Memory B cell (primary cell): ENCODE measurements around the gene ICAM1.

Experiments
- ATAC-seq: fragments of 150-1000 bp; cut with Tn5 transposase; 2 replicates; pipeline ENCODE4 v1.10.0; 2021; ENCODE audit warnings: low read depth, mild to moderate bottlenecking, moderate library complexity
- DNase-seq, 2 donors: peaks; one replicate each; pipeline ENCODE4 v3.0.0; 2022; ENCODE audit warnings: low spot score in 2 of 2
- H3K27ac Mint-ChIP-seq: one replicate; pipeline ENCODE4 v1.8.0; 2022; ENCODE audit warnings: mild to moderate bottlenecking, moderate library complexity, mixed read lengths
- H3K27me3 Mint-ChIP-seq: one replicate; pipeline ENCODE4 v1.8.0; 2022; ENCODE audit warnings: mixed read lengths
- H3K36me3 Mint-ChIP-seq: one replicate; pipeline ENCODE4 v1.8.0; 2022; ENCODE audit warnings: mild to moderate bottlenecking, mixed read lengths
- H3K4me1 Mint-ChIP-seq: one replicate; pipeline ENCODE4 v1.8.0; 2022; ENCODE audit warnings: mixed read lengths
- H3K4me3 Mint-ChIP-seq: one replicate; pipeline ENCODE4 v1.8.0; 2022; ENCODE audit warnings: mild to moderate bottlenecking, moderate library complexity, mixed read lengths
- H3K9me3 Mint-ChIP-seq: one replicate; pipeline ENCODE4 v1.8.0; 2022; ENCODE audit warnings: mixed read lengths

The ICAM1 gene

DNA sequence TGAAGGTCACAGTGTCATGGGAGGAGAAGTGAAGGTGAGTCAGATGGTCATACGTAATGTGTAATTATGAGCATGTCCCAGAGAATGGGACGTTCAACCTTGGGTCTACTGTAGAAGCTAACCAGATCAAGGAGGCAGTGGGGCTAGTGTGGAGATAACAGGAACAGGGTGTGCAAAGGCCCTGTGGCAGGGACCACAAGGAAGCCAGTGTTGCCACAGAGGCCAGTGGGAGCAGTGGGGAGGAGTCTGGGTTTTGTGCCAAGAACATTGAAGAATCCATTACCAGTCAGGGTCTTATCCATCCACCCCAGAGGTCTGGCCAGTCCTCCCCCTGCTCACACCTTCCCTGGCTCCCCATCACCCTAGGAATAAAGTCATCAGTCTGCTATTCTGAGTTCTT is 15.6 kb upstream of the ICAM1 start:
- Mint-ChIP-seq H3K9me3 (no peaks in the 10 kb centered on the region), H3K27me3 (no peaks in the 10 kb centered on the region), H3K36me3 (peaks cover 26% of the 10 kb centered on the region), H3K4me1 (peaks cover 11% of the 10 kb centered on the region), H3K27ac (no peak overlapping the region), H3K4me3 (no peak overlapping the region)
- ATAC-seq (no peak), DNase-seq (no peak)

DNA sequence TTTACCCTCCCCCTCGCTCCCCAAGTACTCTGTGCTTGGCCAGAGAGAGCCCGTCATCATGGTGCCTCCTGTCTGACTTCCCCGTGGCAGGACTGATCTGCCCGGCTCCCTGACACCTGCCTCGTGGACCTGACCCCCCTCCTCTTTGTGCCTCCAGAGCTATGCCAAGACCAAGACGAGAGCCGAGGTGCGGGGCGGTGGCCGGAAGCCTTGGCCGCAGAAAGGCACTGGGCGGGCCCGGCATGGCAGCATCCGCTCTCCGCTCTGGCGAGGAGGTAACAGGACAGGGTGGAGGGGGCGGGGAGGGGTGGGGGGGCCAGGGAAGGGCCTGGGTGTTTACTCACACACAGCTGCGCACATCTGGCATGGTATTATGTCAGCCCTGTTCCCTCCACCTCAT is 14.4 kb upstream of the ICAM1 start:
- DNase-seq = no peak
- Mint-ChIP-seq H3K4me1 (peaks cover 8% of the 10 kb centered on the region), H3K9me3 (no peaks in the 10 kb centered on the region), H3K36me3 (peaks cover 26% of the 10 kb centered on the region), H3K27ac (no peak overlapping the region), H3K27me3 (no peaks in the 10 kb centered on the region), H3K4me3 (no peak overlapping the region)
- no peak for ATAC-seq

DNA sequence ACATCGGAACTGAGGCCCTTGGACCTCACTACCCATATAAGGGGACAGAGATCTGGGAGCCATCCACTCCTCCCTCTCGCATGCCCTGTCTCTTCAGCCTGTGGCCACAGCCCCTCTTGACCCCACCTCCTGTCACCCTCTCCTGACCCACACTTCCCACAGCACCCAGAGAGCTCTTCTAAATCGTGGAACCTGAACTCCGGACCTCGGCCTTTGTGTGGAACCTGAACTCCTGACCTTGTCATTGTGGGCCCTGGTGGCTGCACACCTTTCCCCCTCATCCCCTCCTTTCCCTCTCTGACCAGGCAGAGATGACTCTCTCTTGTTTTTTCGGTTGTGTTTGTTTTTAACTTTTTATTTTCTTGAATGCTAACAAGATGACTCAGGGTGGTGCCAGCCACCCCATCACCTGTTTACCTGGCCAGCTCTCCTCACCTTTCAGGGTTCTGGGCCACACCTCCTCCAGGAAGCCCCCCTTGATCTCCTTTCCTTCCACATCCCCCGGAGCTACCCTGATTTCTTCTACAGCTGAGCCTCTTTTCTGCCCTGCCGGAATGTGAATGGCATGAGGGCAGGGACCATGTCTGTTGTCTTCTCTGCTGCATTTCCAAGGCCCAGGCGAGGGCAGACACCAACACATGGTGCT is 13.8 kb upstream of the ICAM1 start:
- Mint-ChIP-seq H3K9me3 (no peaks in the 10 kb centered on the region), H3K36me3 (peaks cover 26% of the 10 kb centered on the region), H3K27me3 (no peaks in the 10 kb centered on the region), H3K27ac (no peak overlapping the region), H3K4me3 (no peak overlapping the region), H3K4me1 (peaks cover 8% of the 10 kb centered on the region)
- no peak for ATAC-seq
- DNase-seq = no peak

DNA sequence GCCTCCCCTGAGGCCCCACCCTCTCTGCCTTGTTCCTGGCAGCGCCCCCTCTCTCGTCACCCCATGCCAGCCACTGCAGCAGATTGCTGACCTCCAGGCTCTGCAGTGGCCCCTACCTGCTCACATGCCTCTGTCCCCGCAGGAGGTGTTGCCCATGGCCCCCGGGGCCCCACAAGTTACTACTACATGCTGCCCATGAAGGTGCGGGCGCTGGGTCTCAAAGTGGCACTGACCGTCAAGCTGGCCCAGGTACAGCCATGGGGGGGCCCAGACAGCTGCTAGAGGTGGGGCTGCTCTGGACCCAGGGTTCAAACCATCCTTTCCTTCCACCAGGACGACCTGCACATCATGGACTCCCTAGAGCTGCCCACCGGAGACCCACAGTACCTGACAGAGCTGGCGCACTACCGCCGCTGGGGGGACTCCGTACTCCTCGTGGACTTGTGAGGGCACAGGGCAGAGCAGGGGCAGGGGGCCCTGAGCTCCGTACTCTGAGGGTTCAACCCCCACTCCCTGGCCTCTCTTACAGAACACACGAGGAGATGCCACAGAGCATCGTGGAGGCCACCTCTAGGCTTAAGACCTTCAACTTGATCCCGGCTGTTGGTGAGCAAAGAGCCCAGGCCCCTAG is 12.7 kb upstream of the ICAM1 start:
- ATAC-seq (no peak), DNase-seq (no peak)
- Mint-ChIP-seq H3K36me3 (peaks cover 26% of the 10 kb centered on the region), H3K27me3 (no peaks in the 10 kb centered on the region), H3K9me3 (no peaks in the 10 kb centered on the region), H3K4me3 (no peak overlapping the region), H3K27ac (no peak overlapping the region), H3K4me1 (peaks cover 8% of the 10 kb centered on the region)

DNA sequence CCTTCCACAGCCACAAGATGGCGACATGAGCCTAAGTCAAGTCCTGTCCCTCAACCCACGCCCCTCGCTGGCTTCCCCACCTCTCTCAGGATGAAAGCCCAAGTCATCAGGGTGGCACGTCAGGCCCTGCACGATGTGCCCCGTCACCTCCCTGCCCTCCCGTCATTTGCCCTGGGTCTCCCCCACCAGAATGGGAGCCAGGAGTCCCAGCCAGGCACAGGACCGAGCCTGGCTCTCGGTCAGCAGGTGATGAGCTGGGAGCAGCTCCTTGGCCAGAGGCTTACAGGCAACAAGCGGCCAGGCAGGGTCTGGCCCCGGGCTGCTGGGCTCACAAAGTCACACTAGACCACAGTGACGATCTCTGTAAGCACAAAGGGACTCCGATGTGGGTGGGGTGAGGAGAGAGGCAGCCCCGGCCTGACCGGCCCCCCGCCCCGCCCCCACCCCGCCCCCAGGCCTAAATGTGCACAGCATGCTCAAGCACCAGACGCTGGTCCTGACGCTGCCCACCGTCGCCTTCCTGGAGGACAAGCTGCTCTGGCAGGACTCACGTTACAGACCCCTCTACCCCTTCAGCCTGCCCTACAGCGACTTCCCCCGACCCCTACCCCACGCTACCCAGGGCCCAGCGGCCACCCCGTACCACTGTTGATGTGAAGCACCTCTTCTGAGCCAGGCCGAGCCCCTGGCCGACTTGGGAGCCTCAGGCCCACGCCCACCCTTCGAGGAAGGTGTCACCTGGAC is 11.6 kb upstream of the ICAM1 start:
- Mint-ChIP-seq H3K4me3 (no peak overlapping the region), H3K27ac (no peak overlapping the region), H3K27me3 (no peaks in the 10 kb centered on the region), H3K9me3 (no peaks in the 10 kb centered on the region), H3K4me1 (peaks cover 1% of the 10 kb centered on the region), H3K36me3 (peaks cover 21% of the 10 kb centered on the region)
- DNase-seq = peak; percentile 85 to 86
- ATAC-seq = peak; percentile 89

DNA sequence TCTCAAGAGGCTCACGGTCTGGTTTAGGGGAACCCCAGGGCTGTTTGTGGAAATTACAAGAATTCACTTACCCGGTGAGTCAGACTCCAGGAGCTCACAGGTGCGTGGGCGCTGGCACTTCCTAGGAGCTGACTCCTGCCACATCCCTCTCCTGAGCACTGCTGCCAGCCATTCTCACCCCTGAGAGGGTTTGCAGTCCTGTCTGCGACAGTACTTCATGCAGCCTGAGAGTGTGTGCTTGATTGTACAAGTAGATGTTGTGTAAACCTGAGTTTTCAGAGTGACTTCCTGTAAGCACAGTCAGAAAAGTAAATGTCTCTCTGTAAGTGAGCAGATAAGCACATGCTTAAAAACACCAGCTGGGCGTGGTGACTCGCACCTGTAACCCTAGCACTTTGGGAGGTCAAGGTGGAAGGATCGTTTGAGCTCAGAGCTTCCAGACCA is 10.8 kb upstream of the ICAM1 start:
- H3K4me1 Mint-ChIP-seq = no peaks in the 10 kb centered on the region
- no peak for DNase-seq
- H3K27ac Mint-ChIP-seq = no peak overlapping the region
- H3K9me3 Mint-ChIP-seq = no peaks in the 10 kb centered on the region
- H3K36me3 Mint-ChIP-seq = peaks cover 18% of the 10 kb centered on the region
- H3K27me3 Mint-ChIP-seq = no peaks in the 10 kb centered on the region
- ATAC-seq = no peak
- H3K4me3 Mint-ChIP-seq = no peak overlapping the region

DNA sequence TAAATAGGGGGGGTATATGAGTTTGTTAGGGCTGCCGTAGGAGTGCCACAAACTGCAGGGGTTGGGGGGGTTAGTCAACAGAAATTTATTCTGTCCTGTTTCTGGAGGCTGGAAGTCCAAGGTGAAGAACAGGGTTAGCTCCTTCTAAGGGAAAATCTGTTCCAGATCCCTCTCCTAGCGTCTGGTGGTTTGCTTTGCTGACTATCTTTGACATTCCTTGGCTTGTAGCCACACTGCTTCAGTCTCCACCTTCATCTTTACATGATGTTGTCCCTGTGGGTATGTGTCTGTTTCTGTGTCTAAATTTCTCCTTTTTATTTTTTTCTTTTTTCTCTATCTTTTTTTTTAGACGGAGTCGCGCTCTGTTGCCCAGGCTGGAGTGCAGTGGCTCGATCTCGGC is 8.1 kb upstream of the ICAM1 start:
- Mint-ChIP-seq H3K36me3 (peaks cover 3% of the 10 kb centered on the region), H3K27ac (no peak overlapping the region), H3K4me3 (no peak overlapping the region), H3K9me3 (no peaks in the 10 kb centered on the region), H3K4me1 (no peaks in the 10 kb centered on the region), H3K27me3 (no peaks in the 10 kb centered on the region)
- ATAC-seq (no peak), DNase-seq (no peak)

DNA sequence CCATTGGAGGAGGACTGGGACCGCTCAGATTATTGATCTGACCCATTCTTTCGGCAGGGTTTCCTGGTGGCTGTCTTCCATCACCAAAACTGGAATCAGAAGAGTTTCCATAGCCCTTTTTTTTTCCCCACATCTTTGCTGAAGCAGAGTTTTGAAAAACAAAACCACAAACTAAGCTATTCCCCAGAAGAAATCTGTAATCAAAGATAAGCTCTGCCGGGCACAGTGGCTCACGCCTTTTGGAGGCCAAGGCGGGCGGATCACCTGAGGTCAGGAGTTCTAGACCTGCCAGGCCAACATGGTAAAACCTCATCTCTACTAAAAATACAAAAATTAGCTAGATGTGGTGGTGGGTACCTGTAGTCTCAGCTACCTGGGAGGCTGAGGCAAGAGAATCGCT is 4.2 kb upstream of the ICAM1 start:
- H3K4me3 Mint-ChIP-seq = no peak overlapping the region
- H3K27me3 Mint-ChIP-seq = no peaks in the 10 kb centered on the region
- H3K9me3 Mint-ChIP-seq = no peaks in the 10 kb centered on the region
- no peak overlapping the region for H3K27ac Mint-ChIP-seq
- H3K4me1 Mint-ChIP-seq = peaks cover 8% of the 10 kb centered on the region
- no peak for DNase-seq
- H3K36me3 Mint-ChIP-seq = no peaks in the 10 kb centered on the region
- ATAC-seq = no peak

DNA sequence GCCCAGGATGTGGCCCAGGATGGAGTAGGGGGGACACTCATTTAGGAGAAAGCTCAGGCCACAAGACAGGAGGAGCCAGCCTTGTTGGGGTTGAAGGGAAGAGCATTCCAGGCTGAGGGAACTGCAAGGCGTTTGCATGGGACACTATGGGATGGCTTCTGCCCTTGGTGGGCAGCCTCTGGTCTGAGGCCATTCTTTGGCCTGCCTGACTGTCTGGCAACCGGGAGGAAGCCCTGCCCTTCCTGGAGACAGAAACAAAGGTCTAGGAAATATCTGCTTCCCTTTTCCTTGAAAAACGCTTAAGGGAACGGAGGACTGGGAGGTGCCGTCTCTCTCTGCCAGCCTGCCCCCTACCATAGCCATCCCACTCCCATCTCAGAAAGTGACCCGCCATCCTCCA is 2.8 kb upstream of the ICAM1 start:
- Mint-ChIP-seq H3K4me1 (peaks cover 19% of the 10 kb centered on the region), H3K4me3 (no peak overlapping the region), H3K27me3 (no peaks in the 10 kb centered on the region), H3K27ac (no peak overlapping the region), H3K36me3 (no peaks in the 10 kb centered on the region), H3K9me3 (no peaks in the 10 kb centered on the region)
- ATAC-seq (no peak), DNase-seq (no peak)

DNA sequence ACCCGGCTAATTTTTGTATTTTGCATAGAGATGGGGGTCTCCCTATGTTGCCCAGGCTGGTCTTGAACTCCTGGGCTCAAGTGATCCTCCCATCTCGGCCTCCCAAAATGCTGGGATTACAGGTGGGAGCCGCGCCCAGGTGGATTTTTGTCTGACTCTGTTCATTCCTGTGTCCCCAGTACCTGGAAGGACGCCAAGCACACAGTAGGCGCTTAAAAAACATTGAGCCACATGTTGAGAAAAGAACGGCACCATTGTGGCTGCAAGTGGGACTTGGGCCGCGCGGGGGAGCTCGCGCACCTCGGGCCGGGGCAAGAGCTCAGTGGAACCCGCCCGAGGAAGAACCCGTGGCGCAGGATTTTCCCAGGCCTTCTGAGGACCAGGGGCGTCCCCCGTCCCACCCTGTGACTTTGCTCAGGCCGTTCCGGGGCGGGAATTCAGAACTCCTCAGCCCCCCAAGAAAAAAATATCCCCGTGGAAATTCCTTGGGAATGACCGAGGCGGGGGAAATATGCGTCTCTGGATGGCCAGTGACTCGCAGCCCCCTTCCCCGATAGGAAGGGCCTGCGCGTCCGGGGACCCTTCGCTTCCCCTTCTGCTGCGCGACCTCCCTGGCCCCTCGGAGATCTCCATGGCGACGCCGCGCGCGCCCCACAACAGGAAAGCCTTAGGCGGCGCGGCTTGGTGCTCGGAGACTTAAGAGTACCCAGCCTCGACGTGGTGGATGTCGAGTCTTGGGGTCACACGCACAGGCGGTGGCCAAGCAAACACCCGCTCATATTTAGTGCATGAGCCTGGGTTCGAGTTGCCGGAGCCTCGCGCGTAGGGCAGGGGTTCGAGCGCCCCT is 1.4 kb upstream of the ICAM1 start:
- peak overlapping the region; percentile 94 for H3K27ac Mint-ChIP-seq
- ATAC-seq = peak; percentile 43
- H3K36me3 Mint-ChIP-seq = peaks cover 1% of the 10 kb centered on the region
- H3K27me3 Mint-ChIP-seq = no peaks in the 10 kb centered on the region
- DNase-seq = peak; percentile 91 to 98
- no peaks in the 10 kb centered on the region for H3K9me3 Mint-ChIP-seq
- peaks cover 21% of the 10 kb centered on the region for H3K4me1 Mint-ChIP-seq
- H3K4me3 Mint-ChIP-seq = peak overlapping the region; percentile 84

DNA sequence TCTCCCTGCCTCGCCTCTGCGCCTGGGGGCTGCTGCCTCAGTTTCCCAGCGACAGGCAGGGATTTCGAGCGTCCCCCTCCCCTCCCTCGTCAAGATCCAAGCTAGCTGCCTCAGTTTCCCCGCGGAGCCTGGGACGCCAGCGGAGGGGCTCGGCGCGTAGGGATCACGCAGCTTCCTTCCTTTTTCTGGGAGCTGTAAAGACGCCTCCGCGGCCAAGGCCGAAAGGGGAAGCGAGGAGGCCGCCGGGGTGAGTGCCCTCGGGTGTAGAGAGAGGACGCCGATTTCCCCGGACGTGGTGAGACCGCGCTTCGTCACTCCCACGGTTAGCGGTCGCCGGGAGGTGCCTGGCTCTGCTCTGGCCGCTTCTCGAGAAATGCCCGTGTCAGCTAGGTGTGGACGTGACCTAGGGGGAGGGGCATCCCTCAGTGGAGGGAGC is 722 bp upstream of the ICAM1 start:
- peak overlapping the region; percentile 94 for H3K27ac Mint-ChIP-seq
- no peaks in the 10 kb centered on the region for H3K27me3 Mint-ChIP-seq
- DNase-seq (peak in 1 of 2 donors; percentile 75), ATAC-seq (peak; percentile 59)
- peaks cover 21% of the 10 kb centered on the region for H3K4me1 Mint-ChIP-seq
- H3K4me3 Mint-ChIP-seq = peak overlapping the region; percentile 84
- peaks cover 5% of the 10 kb centered on the region for H3K36me3 Mint-ChIP-seq
- H3K9me3 Mint-ChIP-seq = no peaks in the 10 kb centered on the region

DNA sequence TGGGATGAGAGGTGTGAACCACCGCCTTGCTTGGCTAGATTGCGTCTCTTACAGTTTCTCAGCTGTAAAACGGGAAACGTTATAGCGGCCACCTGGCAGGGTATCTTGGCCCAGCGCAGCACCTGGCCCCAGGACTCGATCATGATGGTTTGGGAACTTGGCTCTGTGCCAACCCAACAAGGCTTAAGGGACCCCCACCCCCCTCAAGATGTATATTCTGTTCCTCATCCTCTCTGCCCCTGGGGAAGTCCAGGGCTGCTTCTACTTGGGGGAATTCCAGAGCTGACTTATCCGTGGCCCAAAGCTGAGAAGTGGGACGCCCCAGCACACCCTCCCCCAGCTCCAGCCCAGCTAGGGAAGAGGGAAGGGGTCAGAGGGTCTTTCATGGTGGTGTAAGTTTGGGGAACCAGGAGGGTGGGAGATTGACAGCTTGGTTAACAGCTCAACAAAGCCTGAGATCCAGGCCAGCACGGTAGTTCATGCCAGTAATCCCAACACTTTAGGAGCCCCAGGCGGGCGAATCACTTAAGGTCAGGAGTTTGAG is 695 bp downstream of the ICAM1 start:
- Mint-ChIP-seq H3K27ac (peak overlapping the region; percentile 94), H3K36me3 (peaks cover 5% of the 10 kb centered on the region), H3K4me1 (peaks cover 21% of the 10 kb centered on the region), H3K9me3 (no peaks in the 10 kb centered on the region), H3K4me3 (peak overlapping the region; percentile 84), H3K27me3 (no peaks in the 10 kb centered on the region)
- ATAC-seq = peak; percentile 56
- DNase-seq = peak; percentile 77 to 86

DNA sequence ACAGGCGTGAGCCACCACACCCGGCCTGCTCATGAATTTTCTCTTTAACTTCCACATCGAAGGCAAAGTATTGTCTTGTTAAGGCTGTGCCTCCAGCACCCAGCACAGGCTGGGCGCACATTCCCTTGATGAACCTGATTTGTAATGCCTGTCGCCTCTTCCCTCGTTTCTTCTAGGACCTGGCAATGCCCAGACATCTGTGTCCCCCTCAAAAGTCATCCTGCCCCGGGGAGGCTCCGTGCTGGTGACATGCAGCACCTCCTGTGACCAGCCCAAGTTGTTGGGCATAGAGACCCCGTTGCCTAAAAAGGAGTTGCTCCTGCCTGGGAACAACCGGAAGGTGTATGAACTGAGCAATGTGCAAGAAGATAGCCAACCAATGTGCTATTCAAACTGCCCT is 3.7 kb downstream of the ICAM1 start:
- Mint-ChIP-seq H3K27ac (no peak overlapping the region), H3K4me1 (peaks cover 22% of the 10 kb centered on the region)

More for the DNA sequence above, 3.7 kb downstream of the ICAM1 start:
- no peaks in the 10 kb centered on the region for H3K27me3 Mint-ChIP-seq
- no peaks in the 10 kb centered on the region for H3K9me3 Mint-ChIP-seq
- no peak for ATAC-seq
- H3K4me3 Mint-ChIP-seq = no peak overlapping the region
- H3K36me3 Mint-ChIP-seq = peaks cover 12% of the 10 kb centered on the region
- no peak for DNase-seq
